GM23338 (cell line): Measurements from ENCODE around the gene CDC25B. TPM values are rescaled to one million over a fixed set of nuclear protein-coding genes. Genes with fewer than 3 reads are reported as not detected.
A peak's percentile ranks its signal among the peaks of the same experiment; 100 is the strongest.

Experiments used
- ATAC-seq: fragments of 200-7000 bp; cut with Tn5 transposase; 3 replicates; pipeline ENCODE4 v1.9.1; 2020
- DNase-seq: peaks from one replicate; pipeline ENCODE4 v3.0.0-alpha.2; 2015; ENCODE audit warnings: low spot score
- H2AFZ ChIP-seq: fragments of 200-600 bp; sonication (generic); 2 replicates; pipeline ENCODE4 v1.8.0; 2016; ENCODE audit warnings: antibody characterized with exemption, mild to moderate bottlenecking, moderate library complexity
- H3F3A ChIP-seq: fragments of 200-600 bp; sonication (generic); replicated peaks from 2 replicates; pipeline ENCODE4 v1.8.0; 2017; ENCODE audit warnings: antibody characterized with exemption, mixed run types, low read depth
- H3K27ac ChIP-seq: fragments of 200-600 bp; sonication (generic); 2 replicates; pipeline ENCODE4 v1.6.1; 2016; ENCODE audit warnings: low read depth
- H3K27me3 ChIP-seq: fragments of 200-600 bp; sonication (generic); 2 replicates; pipeline ENCODE4 v1.8.0; 2016; ENCODE audit warnings: mild to moderate bottlenecking, mixed run types, moderate library complexity; ENCODE audit not compliant: insufficient read depth
- H3K36me3 ChIP-seq: fragments of 200-600 bp; sonication (generic); 2 replicates; pipeline ENCODE4 v1.8.0; 2016; ENCODE audit warnings: mild to moderate bottlenecking; ENCODE audit not compliant: insufficient read depth
- H3K4me1 ChIP-seq: fragments of 200-600 bp; sonication (generic); 2 replicates; pipeline ENCODE4 v1.8.0; 2016; ENCODE audit warnings: mild to moderate bottlenecking, moderate library complexity; ENCODE audit not compliant: insufficient read depth
- H3K4me2 ChIP-seq: fragments of 200-600 bp; sonication (generic); 2 replicates; pipeline ENCODE4 v1.7.1; 2017; ENCODE audit warnings: mixed run types
- H3K4me3 ChIP-seq: fragments of 200-600 bp; sonication (generic); 2 replicates; pipeline ENCODE4 v1.6.1; 2016; ENCODE audit warnings: mixed run types
- H3K79me2 ChIP-seq: fragments of 200-600 bp; sonication (generic); replicated peaks from 2 replicates; pipeline ENCODE4 v1.8.0; 2017; ENCODE audit warnings: mild to moderate bottlenecking; ENCODE audit not compliant: insufficient read depth
- H3K9me2 ChIP-seq: fragments of 200-600 bp; sonication (generic); 2 replicates; pipeline ENCODE4 v1.8.0; 2017; ENCODE audit not compliant: insufficient read depth
- H4K20me1 ChIP-seq: fragments of 200-600 bp; sonication (generic); replicated peaks from 2 replicates; pipeline ENCODE4 v1.8.0; 2017; ENCODE audit warnings: mild to moderate bottlenecking; ENCODE audit not compliant: insufficient read depth
- H3K27ac Mint-ChIP-seq: 2 replicates; pipeline ENCODE4 v1.8.0; 2020; ENCODE audit warnings: inconsistent platforms, mild to moderate bottlenecking, moderate library complexity, mixed read lengths
- H3K27me3 Mint-ChIP-seq: 3 replicates; pipeline ENCODE4 v1.8.0; 2022; ENCODE audit warnings: low read depth, mild to moderate bottlenecking, moderate library complexity, mixed read lengths, inconsistent platforms; ENCODE audit not compliant: insufficient read depth, poor library complexity
- H3K36me3 Mint-ChIP-seq: 3 replicates; pipeline ENCODE4 v1.8.0; 2021; ENCODE audit warnings: low read depth, mild to moderate bottlenecking, inconsistent platforms, moderate library complexity, mixed read lengths
- H3K4me1 Mint-ChIP-seq: 3 replicates; pipeline ENCODE4 v1.8.0; 2020; ENCODE audit warnings: mild to moderate bottlenecking, inconsistent platforms, mixed read lengths
- H3K4me3 Mint-ChIP-seq: 3 replicates; pipeline ENCODE4 v1.8.0; 2021; ENCODE audit warnings: moderate library complexity, mild to moderate bottlenecking, inconsistent platforms, mixed read lengths
- H3K9me3 Mint-ChIP-seq: 3 replicates; pipeline ENCODE4 v1.8.0; 2020; ENCODE audit warnings: moderate library complexity, mild to moderate bottlenecking, inconsistent platforms, mixed read lengths
- CREB1 ChIP-seq: fragments of 250-450 bp; sonication (Bioruptor Pico); IDR thresholded peaks from 2 replicates; pipeline ENCODE4 v1.5.0; 2020; ENCODE audit warnings: low read depth, mild to moderate bottlenecking, moderate library complexity
- EZH2 ChIP-seq: fragments of 200-600 bp; sonication (generic); IDR thresholded peaks from one replicate; pipeline ENCODE4 v1.8.0; 2017; ENCODE audit warnings: antibody characterized with exemption, mild to moderate bottlenecking, low read depth; ENCODE audit not compliant: unreplicated experiment
- JUNB ChIP-seq: IDR thresholded peaks from one replicate; pipeline ENCODE4 v1.6.1; 2016; ENCODE audit warnings: antibody characterized with exemption; ENCODE audit not compliant: unreplicated experiment
- POLR2AphosphoS5 ChIP-seq: IDR thresholded peaks from 2 replicates; pipeline ENCODE4 v1.6.1; 2016; ENCODE audit warnings: antibody characterized with exemption, low read depth
- ZNF114 ChIP-seq: fragments of 250-450 bp; sonication (Bioruptor Pico); IDR thresholded peaks from 2 replicates; pipeline ENCODE4 v1.5.0; 2020; ENCODE audit warnings: mild to moderate bottlenecking, moderate library complexity
- ZNF331 ChIP-seq: fragments of 250-450 bp; sonication (Bioruptor Pico); IDR thresholded peaks from 2 replicates; pipeline ENCODE4 v1.5.0; 2020; ENCODE audit warnings: low read depth, mild to moderate bottlenecking, moderate library complexity
- ZNF462 ChIP-seq: fragments of 250-450 bp; sonication (Bioruptor Pico); IDR thresholded peaks from 2 replicates; pipeline ENCODE4 v1.5.0; 2020; ENCODE audit warnings: mild to moderate bottlenecking, moderate library complexity
- polyA plus RNA-seq: library from polyadenylated mRNA; unstranded; fragments of >200 nt; fragmentation: Nextera tagmentation; extraction: Ambion mirVana; gene quantifications from 2 replicates; pipeline ENCODE4 v1.2.1, GENCODE V29; 2016
- total RNA-seq: library from RNA; depleted of rRNA; stranded (reverse); fragments of >200 nt; shearing (Covaris generic); gene quantifications from 2 replicates; pipeline ENCODE4 v1.2.3, GENCODE V29; 2014
- TF ChIP-seq, protein P1 (sequence below), 2 experiments: fragments of 200-600 bp in 1 of 2; sonication (generic) in 1 of 2; conservative IDR thresholded peaks; 2 replicates each; pipeline versions ENCODE4 v1.5.1 to v1.6.1; 2016 to 2017; ENCODE audit warnings: antibody characterized with exemption in 2 of 2, low read depth in 2 of 2, mild to moderate bottlenecking in 2 of 2, moderate library complexity in 1 of 2
- TF ChIP-seq, protein P2 (sequence below): IDR thresholded peaks from 2 replicates; pipeline ENCODE4 v1.6.1; 2016; ENCODE audit warnings: antibody characterized with exemption
- TF ChIP-seq, protein P3 (sequence below): IDR thresholded peaks from one replicate; pipeline ENCODE4 v1.6.1; 2018; ENCODE audit warnings: antibody characterized with exemption; ENCODE audit not compliant: unreplicated experiment

Gene CDC25B
- total and polyA plus RNA-seq, 2 experiments from 2014 or later = 10.5 to 33.0 TPM

- Histone ChIP-seq H3K4me1 (peaks cover 12% of the 10 kb centered on the region; the same call in 1 of the 2 replicates), H3K79me2 (no peaks in the 10 kb centered on the region), H4K20me1 (peaks cover 11% of the 10 kb centered on the region; the same call in 1 of the 2 replicates), H3F3A (peaks cover 14% of the 10 kb centered on the region), H3K4me3 (peak overlapping the region; percentile 73), H2AFZ (no peak overlapping the region), H3K36me3 (0 out of 2 replicates have a peak, but pooled peaks cover 3% of the 10 kb centered on the region), H3K27ac (no peak overlapping the region), H3K27me3 (peaks cover 25% of the 10 kb centered on the region), H3K4me2 (peak overlapping the region; percentile 93), H3K9me2 (no peaks in the 10 kb centered on the region)
- H3K36me3 Mint-ChIP-seq = peaks cover 3% of the 10 kb centered on the region; the same call in 1 of the 3 replicates
- DNase-seq (peak; percentile 83), ATAC-seq (peak; percentile 58)
- no peak for TF ChIP-seq JUNB
- no peak for TF ChIP-seq ZNF331 (CRISPR knock-in tag)
- TF ChIP-seq, protein P1, sequence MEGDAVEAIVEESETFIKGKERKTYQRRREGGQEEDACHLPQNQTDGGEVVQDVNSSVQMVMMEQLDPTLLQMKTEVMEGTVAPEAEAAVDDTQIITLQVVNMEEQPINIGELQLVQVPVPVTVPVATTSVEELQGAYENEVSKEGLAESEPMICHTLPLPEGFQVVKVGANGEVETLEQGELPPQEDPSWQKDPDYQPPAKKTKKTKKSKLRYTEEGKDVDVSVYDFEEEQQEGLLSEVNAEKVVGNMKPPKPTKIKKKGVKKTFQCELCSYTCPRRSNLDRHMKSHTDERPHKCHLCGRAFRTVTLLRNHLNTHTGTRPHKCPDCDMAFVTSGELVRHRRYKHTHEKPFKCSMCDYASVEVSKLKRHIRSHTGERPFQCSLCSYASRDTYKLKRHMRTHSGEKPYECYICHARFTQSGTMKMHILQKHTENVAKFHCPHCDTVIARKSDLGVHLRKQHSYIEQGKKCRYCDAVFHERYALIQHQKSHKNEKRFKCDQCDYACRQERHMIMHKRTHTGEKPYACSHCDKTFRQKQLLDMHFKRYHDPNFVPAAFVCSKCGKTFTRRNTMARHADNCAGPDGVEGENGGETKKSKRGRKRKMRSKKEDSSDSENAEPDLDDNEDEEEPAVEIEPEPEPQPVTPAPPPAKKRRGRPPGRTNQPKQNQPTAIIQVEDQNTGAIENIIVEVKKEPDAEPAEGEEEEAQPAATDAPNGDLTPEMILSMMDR (conservative IDR thresholded peaks at IDR 0.05; ENCODE audit: low read depth in 2 of 2) = no peak
- TF ChIP-seq ZNF462 = no peak
- TF ChIP-seq ZNF114 (CRISPR knock-in tag) = no peak
- TF ChIP-seq, protein P2, sequence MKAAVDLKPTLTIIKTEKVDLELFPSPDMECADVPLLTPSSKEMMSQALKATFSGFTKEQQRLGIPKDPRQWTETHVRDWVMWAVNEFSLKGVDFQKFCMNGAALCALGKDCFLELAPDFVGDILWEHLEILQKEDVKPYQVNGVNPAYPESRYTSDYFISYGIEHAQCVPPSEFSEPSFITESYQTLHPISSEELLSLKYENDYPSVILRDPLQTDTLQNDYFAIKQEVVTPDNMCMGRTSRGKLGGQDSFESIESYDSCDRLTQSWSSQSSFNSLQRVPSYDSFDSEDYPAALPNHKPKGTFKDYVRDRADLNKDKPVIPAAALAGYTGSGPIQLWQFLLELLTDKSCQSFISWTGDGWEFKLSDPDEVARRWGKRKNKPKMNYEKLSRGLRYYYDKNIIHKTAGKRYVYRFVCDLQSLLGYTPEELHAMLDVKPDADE = no peak
- peak; percentile 74 for TF ChIP-seq CREB1 (CRISPR knock-in tag)
- TF ChIP-seq POLR2AphosphoS5 = peak; percentile 60
- TF ChIP-seq, protein P3, sequence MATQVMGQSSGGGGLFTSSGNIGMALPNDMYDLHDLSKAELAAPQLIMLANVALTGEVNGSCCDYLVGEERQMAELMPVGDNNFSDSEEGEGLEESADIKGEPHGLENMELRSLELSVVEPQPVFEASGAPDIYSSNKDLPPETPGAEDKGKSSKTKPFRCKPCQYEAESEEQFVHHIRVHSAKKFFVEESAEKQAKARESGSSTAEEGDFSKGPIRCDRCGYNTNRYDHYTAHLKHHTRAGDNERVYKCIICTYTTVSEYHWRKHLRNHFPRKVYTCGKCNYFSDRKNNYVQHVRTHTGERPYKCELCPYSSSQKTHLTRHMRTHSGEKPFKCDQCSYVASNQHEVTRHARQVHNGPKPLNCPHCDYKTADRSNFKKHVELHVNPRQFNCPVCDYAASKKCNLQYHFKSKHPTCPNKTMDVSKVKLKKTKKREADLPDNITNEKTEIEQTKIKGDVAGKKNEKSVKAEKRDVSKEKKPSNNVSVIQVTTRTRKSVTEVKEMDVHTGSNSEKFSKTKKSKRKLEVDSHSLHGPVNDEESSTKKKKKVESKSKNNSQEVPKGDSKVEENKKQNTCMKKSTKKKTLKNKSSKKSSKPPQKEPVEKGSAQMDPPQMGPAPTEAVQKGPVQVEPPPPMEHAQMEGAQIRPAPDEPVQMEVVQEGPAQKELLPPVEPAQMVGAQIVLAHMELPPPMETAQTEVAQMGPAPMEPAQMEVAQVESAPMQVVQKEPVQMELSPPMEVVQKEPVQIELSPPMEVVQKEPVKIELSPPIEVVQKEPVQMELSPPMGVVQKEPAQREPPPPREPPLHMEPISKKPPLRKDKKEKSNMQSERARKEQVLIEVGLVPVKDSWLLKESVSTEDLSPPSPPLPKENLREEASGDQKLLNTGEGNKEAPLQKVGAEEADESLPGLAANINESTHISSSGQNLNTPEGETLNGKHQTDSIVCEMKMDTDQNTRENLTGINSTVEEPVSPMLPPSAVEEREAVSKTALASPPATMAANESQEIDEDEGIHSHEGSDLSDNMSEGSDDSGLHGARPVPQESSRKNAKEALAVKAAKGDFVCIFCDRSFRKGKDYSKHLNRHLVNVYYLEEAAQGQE = no peak
- no peak for TF ChIP-seq EZH2
- peak overlapping the region; percentile 74 for H3K4me3 Mint-ChIP-seq
- H3K27me3 Mint-ChIP-seq = peaks cover 28% of the 10 kb centered on the region
- peaks cover 4% of the 10 kb centered on the region; the same call in 1 of the 3 replicates for H3K9me3 Mint-ChIP-seq
- H3K4me1 Mint-ChIP-seq = peaks cover 15% of the 10 kb centered on the region
- H3K27ac Mint-ChIP-seq = no peak overlapping the region; the same call in 1 of the 2 replicates
Measured at GRCh38 chr20:3751675-3752385, 44.3 kb upstream of the CDC25B start.
